C1 segment of cervical spinal cord (tissue), 14 donors: ENCODE data around the gene PIK3R2.
A peak's percentile ranks its signal among the peaks of the same experiment; 100 is the strongest.

Experiments used
- DNase-seq, 14 donors: peaks; one replicate each; lab custom pipeline; 2025; lab: John Stamatoyannopoulos, UW

Gene PIK3R2

GRCh38 chr19:18122860-18123795, 29.8 kb upstream of the PIK3R2 start:
- DNase-seq = peak in 1 of 14 donors; percentile 38

GRCh38 chr19:18123819-18124218, 29.1 kb upstream of the PIK3R2 start:
- DNase-seq = peak in 1 of 14 donors; percentile 23

- DNase-seq = no peak
These were observed 26.9 kb upstream of the PIK3R2 start for GRCh38 chr19:18126097-18126496.

GRCh38 chr19:18128044-18128443, 24.9 kb upstream of the PIK3R2 start:
- DNase-seq = peak in 1 of 14 donors; percentile 18

- DNase-seq = no peak
These were observed 24.2 kb upstream of the PIK3R2 start for GRCh38 chr19:18128805-18129204.

- no peak for DNase-seq
These were observed 22.3 kb upstream of the PIK3R2 start for GRCh38 chr19:18130523-18131242.

GRCh38 chr19:18131841-18132596, 20.9 kb upstream of the PIK3R2 start:
- DNase-seq = no peak

GRCh38 chr19:18135712-18136584, 17.0 kb upstream of the PIK3R2 start:
- no peak for DNase-seq

- no peak for DNase-seq
These were observed 15.7 kb upstream of the PIK3R2 start for GRCh38 chr19:18137242-18137641.

- DNase-seq = no peak
These were observed 15.2 kb upstream of the PIK3R2 start for GRCh38 chr19:18137657-18138339.

- DNase-seq = no peak
These were observed 12.5 kb upstream of the PIK3R2 start for GRCh38 chr19:18140473-18140872.

- no peak for DNase-seq
These were observed 11.9 kb upstream of the PIK3R2 start for GRCh38 chr19:18141031-18141430.

- DNase-seq = no peak
These were observed 9.1 kb upstream of the PIK3R2 start for GRCh38 chr19:18143902-18144301.

GRCh38 chr19:18144361-18144760, 8.6 kb upstream of the PIK3R2 start:
- DNase-seq = no peak

- DNase-seq = no peak
These were observed 8.1 kb upstream of the PIK3R2 start for GRCh38 chr19:18144906-18145305.

GRCh38 chr19:18145391-18145999, 7.5 kb upstream of the PIK3R2 start:
- no peak for DNase-seq

GRCh38 chr19:18147396-18147795, 5.6 kb upstream of the PIK3R2 start:
- no peak for DNase-seq

GRCh38 chr19:18149596-18149975, 3.4 kb upstream of the PIK3R2 start:
- no peak for DNase-seq

GRCh38 chr19:18150776-18151624, 2.0 kb upstream of the PIK3R2 start:
- DNase-seq = peak in 1 of 14 donors; percentile 64
